Measurements from ENCODE around the gene UPB1.

UPB1 gene

GRCh38 chr22:24494528-24495364, at the start of gene UPB1:
UPB1 (plus strand) TSS chr22:24495332; CDS start chr22:24495404, 72 bp downstream.
- no peak for DNase-seq

- DNase-seq, result no peak
These were observed 49.5 kb upstream of the UPB1 start for GRCh38 chr22:24445481-24446259.

- no peak for DNase-seq
These were observed 48.9 kb upstream of the UPB1 start for GRCh38 chr22:24446260-24446611.

- no peak for DNase-seq
These were observed 44.5 kb upstream of the UPB1 start for GRCh38 chr22:24450610-24451009.

- DNase-seq, result no peak
These were observed 44.0 kb upstream of the UPB1 start for GRCh38 chr22:24451162-24451561.

GRCh38 chr22:24453853-24454252, 41.3 kb upstream of the UPB1 start:
- no peak for DNase-seq

- no peak for DNase-seq
These were observed 40.1 kb upstream of the UPB1 start for GRCh38 chr22:24455039-24455438.

GRCh38 chr22:24455751-24456426, 39.2 kb upstream of the UPB1 start:
- no peak for DNase-seq

- no peak for DNase-seq
These were observed 37.2 kb upstream of the UPB1 start for GRCh38 chr22:24457894-24458420.

GRCh38 chr22:24459911-24460310, 35.2 kb upstream of the UPB1 start:
- DNase-seq, result no peak

GRCh38 chr22:24460418-24461089, 34.6 kb upstream of the UPB1 start:
- no peak for DNase-seq

GRCh38 chr22:24463071-24463760, 31.9 kb upstream of the UPB1 start:
- DNase-seq, result no peak

- no peak for DNase-seq
These were observed 29.6 kb upstream of the UPB1 start for GRCh38 chr22:24465566-24465965.

- DNase-seq, result no peak
These were observed 29.2 kb upstream of the UPB1 start for GRCh38 chr22:24465975-24466374.

- no peak for DNase-seq
These were observed 28.3 kb upstream of the UPB1 start for GRCh38 chr22:24466716-24467328.

GRCh38 chr22:24467340-24467739, 27.8 kb upstream of the UPB1 start:
- DNase-seq, result no peak

GRCh38 chr22:24471570-24471969, 23.6 kb upstream of the UPB1 start:
- DNase-seq, result no peak

- DNase-seq, result no peak
These were observed 21.8 kb upstream of the UPB1 start for GRCh38 chr22:24473284-24473683.

- no peak for DNase-seq
These were observed 20.9 kb upstream of the UPB1 start for GRCh38 chr22:24474221-24474620.

- DNase-seq, result no peak
These were observed 20.4 kb upstream of the UPB1 start for GRCh38 chr22:24474649-24475255.

- DNase-seq, result no peak
These were observed 13.5 kb upstream of the UPB1 start for GRCh38 chr22:24481641-24482040.
